ENCODE data around the gene TMEM30A. TPM values are rescaled to one million over a fixed set of nuclear protein-coding genes. Genes with fewer than 3 reads are reported as not detected.

Gene TMEM30A
- total and polyA plus RNA-seq, 2 of the 13 experiments (the other 11 are each of a cell fraction or from before 2014, with no cell fraction given), result 17.6 to 54.4 TPM

GRCh38 chr6:75243333-75244062 lies 41.1 kb downstream of the TMEM30A start, which contains the start of gene COX7A2 (continued):
- TF ChIP-seq ZNF788 (CRISPR knock-in tag; IDR thresholded peaks at IDR 0.05; ENCODE audit: borderline replicate concordance) (peak; percentile 55; the same call in 1 of the 2 replicates), HDAC1 (CRISPR knock-in tag; IDR thresholded peaks at IDR 0.05) (peak; percentile 70), TCF7 (IDR thresholded peaks at IDR 0.05; ENCODE audit: low read depth) (no peak), KMT2B (CRISPR knock-in tag; IDR thresholded peaks at IDR 0.05) (peak; percentile 97), ZNF644 (CRISPR knock-in tag; IDR thresholded peaks at IDR 0.05; ENCODE audit: low read depth) (peak; percentile 60; the same call in 1 of the 2 replicates), PATZ1 (CRISPR knock-in tag; IDR thresholded peaks at IDR 0.05) (no peak; the same call in 1 of the 2 replicates), ZNF564 (CRISPR knock-in tag; IDR thresholded peaks at IDR 0.05) (peak; percentile 79; the same call in 1 of the 2 replicates), THAP7 (CRISPR knock-in tag; IDR thresholded peaks at IDR 0.05) (0 out of 2 replicates have a peak, but pooled peaks have one; percentile 39), ZNF619 (CRISPR knock-in tag; IDR thresholded peaks at IDR 0.05) (peak; percentile 39; the same call in 1 of the 2 replicates), SMARCC2 (IDR thresholded peaks at IDR 0.05) (no peak), FOXP1 (IDR thresholded peaks at IDR 0.05) (no peak), FOXP1 (CRISPR knock-in tag; IDR thresholded peaks at IDR 0.05) (no peak), TOPORS (CRISPR knock-in tag; IDR thresholded peaks at IDR 0.05) (no peak), ATF7-NPFF (CRISPR knock-in tag; IDR thresholded peaks at IDR 0.05; ENCODE audit: low read depth) (no peak), STAT6 (CRISPR knock-in tag; IDR thresholded peaks at IDR 0.05; ENCODE audit: borderline replicate concordance) (peak; percentile 94), TFE3 (CRISPR knock-in tag; IDR thresholded peaks at IDR 0.05) (peak; percentile 99), ZNF792 (CRISPR knock-in tag; IDR thresholded peaks at IDR 0.05) (peak; percentile 35; the same call in 1 of the 2 replicates), HNF4A (CRISPR knock-in tag; IDR thresholded peaks at IDR 0.05) (peak; percentile 39; the same call in 1 of the 2 replicates), ZNF331 (CRISPR knock-in tag; IDR thresholded peaks at IDR 0.05) (peak; percentile 85), SIN3B (IDR thresholded peaks at IDR 0.05; ENCODE audit: low read length) (peak; percentile 63; the same call in 1 of the 2 replicates), EED (CRISPR knock-in tag; IDR thresholded peaks at IDR 0.05) (no peak), ZNF878 (CRISPR knock-in tag; IDR thresholded peaks at IDR 0.05) (peak; percentile 80; the same call in 1 of the 2 replicates), CBX1 (IDR thresholded peaks at IDR 0.05; ENCODE audit: low read depth) (peak; percentile 85), ZNF549 (CRISPR knock-in tag; IDR thresholded peaks at IDR 0.05) (no peak), ZSCAN9 (CRISPR knock-in tag; IDR thresholded peaks at IDR 0.05; ENCODE audit: borderline replicate concordance) (peak; percentile 57; the same call in 1 of the 2 replicates), NR2F6 (IDR thresholded peaks at IDR 0.05) (peak; percentile 86), NR2F6 (CRISPR knock-in tag; IDR thresholded peaks at IDR 0.05) (peak; percentile 94), TEAD3 (CRISPR knock-in tag; optimal IDR thresholded peaks at IDR 0.05; ENCODE audit: borderline replicate concordance) (peak; percentile 79)

All from HepG2 (cell line).